ENCODE results near the gene CRYBG2. TPM values are rescaled to one million over a fixed set of nuclear protein-coding genes. Genes with fewer than 3 reads are reported as not detected.

CRYBG2 gene
- total RNA-seq, 2 experiments from 2014 or later, result 2.2 to 2.6 TPM

DNA sequence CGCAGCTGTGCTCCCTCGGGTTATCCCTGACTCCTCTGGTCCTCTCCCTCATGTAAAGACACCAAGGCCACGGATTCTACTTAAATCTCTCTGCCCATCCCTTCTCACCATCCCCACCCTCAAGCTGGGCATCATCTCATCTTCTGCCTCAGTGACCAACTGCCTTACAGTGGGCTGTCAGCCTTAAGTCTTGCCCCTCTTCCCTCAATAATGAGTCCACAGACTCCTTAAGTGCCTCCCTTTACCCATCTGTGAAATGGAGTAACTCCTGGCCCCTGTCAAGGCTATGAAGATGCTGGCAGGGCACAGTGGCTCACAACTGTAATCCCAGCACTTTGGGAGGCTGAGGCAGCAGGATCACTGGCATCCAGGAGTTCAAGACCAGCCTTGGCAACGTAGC is 62.0 kb downstream of the CRYBG2 start:
- H3K36me3 Mint-ChIP-seq (ENCODE audit: low read depth), result peaks cover 31% of the 10 kb centered on the region
- ChIA-PET CTCF (interaction anchor here (2.2 to 21.4 kb wide), 2 partner anchors 17 to 31 kb away, joined by 9 to 442 read pairs; partner anchors contain the start of gene CD52), POLR2A (interaction anchor here (0.5 kb wide), 1 partner anchor 12 kb away, joined by 3 read pairs; the partner anchor contains the start of gene SH3BGRL3)
- H3K27ac Mint-ChIP-seq, result peak overlapping the region; percentile 94
- H3K4me3 Mint-ChIP-seq, result no peak overlapping the region
- DNase-seq, result no peak
- no peaks in the 10 kb centered on the region for H3K9me3 Mint-ChIP-seq
- no peaks in the 10 kb centered on the region for H3K27me3 Mint-ChIP-seq
- peaks cover 52% of the 10 kb centered on the region for H3K4me1 Mint-ChIP-seq

DNA sequence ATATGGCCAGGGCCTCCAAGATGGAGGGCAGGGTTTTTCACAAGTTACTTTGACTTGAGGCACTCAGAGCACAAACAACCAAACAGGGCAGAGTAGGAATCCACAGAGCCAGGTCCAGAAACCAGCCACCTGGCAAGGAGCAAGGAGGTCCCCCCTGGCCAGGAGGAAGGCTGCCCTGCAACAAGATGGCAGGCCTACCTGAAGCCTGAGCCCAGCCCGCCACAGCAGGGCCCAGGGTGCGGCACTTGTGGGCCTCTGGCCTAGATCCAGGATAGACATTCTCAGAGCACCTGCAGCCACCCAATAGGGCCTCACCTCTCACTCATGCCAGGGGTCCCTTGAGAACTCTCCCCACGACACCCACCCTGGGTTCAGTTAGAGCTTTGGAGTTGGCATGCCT is 62.5 kb downstream of the CRYBG2 start:
- H3K27ac Mint-ChIP-seq, result peak overlapping the region; percentile 94
- H3K9me3 Mint-ChIP-seq, result no peaks in the 10 kb centered on the region
- CTCF ChIA-PET, result interaction anchor here (2.2 to 21.4 kb wide), 2 partner anchors 17 to 32 kb away, joined by 9 to 442 read pairs; partner anchors contain the start of gene CD52
- POLR2A ChIA-PET, result no interaction called here
- no peaks in the 10 kb centered on the region for H3K27me3 Mint-ChIP-seq
- no peak for DNase-seq
- peaks cover 31% of the 10 kb centered on the region for H3K36me3 Mint-ChIP-seq (ENCODE audit: low read depth)
- H3K4me3 Mint-ChIP-seq, result no peak overlapping the region
- peaks cover 57% of the 10 kb centered on the region for H3K4me1 Mint-ChIP-seq

DNA sequence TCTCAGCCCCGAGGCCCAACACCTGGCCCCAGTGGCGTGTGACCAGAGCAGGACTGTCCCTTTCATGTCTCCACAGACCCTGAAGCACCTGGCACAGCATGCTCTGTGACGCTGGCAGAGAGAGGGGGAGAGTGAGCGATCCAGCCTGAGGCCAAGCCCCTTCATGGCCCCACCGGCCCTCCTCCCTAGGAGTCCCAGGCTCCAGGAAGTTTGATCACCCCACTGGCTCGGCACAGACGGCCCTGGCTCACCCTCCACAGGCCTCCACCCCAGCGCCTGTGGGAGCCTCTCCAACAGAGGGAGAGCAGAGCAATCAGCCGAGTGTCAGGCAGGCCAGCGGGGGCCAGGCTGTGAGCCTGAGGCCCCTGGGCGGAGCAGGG is 63.1 kb downstream of the CRYBG2 start:
- DNase-seq, result no peak
- ChIA-PET POLR2A (no interaction called here), CTCF (interaction anchor here (2.2 to 21.4 kb wide), 4 partner anchors 8 to 32 kb away, joined by 9 to 442 read pairs (median 72); partner anchors contain the start of genes CD52 and UBXN11)
- Mint-ChIP-seq H3K27me3 (no peaks in the 10 kb centered on the region), H3K36me3 (ENCODE audit: low read depth) (peaks cover 27% of the 10 kb centered on the region), H3K4me1 (peaks cover 63% of the 10 kb centered on the region), H3K9me3 (no peaks in the 10 kb centered on the region), H3K4me3 (no peak overlapping the region), H3K27ac (peak overlapping the region; percentile 94)

DNA sequence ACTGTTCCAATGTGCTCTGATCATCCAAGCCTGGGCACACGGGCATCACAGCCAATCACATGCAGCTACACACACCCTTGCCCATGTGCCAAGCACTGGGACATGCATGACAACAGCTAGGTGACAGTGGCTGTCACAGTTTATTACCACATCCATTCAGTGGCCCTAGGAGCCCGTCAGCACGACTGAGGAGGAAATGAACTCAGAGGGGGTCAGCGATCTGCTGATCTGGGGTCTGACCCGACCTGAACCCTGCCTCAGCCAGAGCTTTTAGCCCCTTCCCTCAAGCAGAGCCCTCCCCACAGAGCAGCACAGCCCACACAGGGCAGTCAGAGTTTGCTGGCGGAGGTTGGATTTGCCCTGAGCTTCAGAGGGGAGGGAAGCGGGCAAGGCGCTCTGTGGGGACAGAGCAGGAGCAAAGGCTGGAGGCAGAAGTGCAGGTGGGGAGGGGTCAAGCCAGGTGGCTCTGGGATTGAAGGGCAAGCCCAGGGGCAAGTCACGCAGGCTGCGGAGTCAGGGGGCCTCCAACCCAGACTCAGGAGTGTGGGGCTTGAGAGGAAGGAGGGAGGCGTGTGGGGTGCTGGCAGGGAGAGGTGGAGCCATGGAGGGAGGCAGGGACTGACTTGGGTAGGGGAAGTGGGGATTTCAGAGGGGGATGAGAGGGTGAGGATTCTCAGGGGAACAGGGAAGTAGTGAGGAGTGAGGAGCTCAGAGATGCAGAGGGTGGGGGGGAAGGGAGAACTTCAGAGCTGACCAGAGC is 63.6 kb downstream of the CRYBG2 start:
- peak; percentile 23 for DNase-seq
- Mint-ChIP-seq H3K4me3 (peak overlapping the region; percentile 56), H3K4me1 (peaks cover 68% of the 10 kb centered on the region), H3K27ac (peak overlapping the region; percentile 94), H3K36me3 (ENCODE audit: low read depth) (peaks cover 25% of the 10 kb centered on the region), H3K9me3 (no peaks in the 10 kb centered on the region), H3K27me3 (no peaks in the 10 kb centered on the region)
- ChIA-PET POLR2A (interaction anchor here (0.6 kb wide), 1 partner anchor 9 kb away, joined by 3 read pairs; no protein-coding TSS in a partner anchor), CTCF (interaction anchor here (1.1 to 21.4 kb wide), 6 partner anchors 8 to 120 kb away, joined by 3 to 442 read pairs (median 38); partner anchors contain the start of genes CD52, CEP85, UBXN11 and ZNF593)

DNA sequence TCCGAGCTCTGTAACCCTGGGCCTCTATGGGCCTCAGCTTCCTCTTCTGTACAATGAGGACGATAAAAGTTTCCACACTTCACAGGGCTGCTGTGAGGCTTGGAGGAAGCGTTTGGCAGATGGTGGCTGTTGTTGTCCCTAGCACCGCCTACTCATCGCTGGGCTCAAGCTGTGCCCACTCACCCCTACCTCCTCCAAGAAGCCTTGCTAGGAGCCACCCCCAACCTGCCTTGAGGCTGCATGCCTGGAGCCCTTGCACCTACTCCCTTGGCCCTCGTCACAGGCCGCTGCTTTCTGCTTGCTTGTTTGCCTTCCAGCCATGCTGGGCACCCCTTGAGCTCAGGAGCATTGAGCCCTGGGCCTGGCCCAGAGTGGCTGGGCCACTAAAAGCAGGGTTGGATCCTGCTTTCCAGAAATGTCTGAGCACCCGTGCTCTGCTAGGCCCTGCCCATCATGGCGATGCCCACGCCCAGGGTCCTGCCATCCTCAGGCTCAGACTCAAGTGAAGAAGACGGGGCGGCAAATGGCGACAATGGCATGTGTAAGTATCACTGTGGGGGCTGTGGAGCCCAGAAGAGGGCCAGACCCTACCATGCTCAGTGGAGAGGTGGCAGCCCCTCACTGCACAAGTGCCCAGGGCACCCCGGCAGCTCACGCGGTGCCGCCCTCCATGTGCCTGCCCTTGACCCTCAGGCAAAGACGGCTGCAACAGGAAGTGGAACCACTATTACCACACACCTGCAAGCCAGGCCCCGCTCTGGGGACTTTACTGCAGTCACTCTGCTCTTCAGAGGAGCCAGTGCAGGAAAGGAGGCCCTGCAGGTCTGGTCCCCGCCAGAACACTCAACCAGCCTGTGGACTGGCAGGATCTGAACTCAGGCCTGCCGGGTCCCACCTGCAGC is 64.5 kb downstream of the CRYBG2 start:
- Mint-ChIP-seq H3K9me3 (no peaks in the 10 kb centered on the region), H3K36me3 (ENCODE audit: low read depth) (peaks cover 31% of the 10 kb centered on the region), H3K4me3 (peak overlapping the region; percentile 56), H3K27me3 (no peaks in the 10 kb centered on the region), H3K4me1 (peaks cover 77% of the 10 kb centered on the region), H3K27ac (peak overlapping the region; percentile 94)
- ChIA-PET POLR2A (interaction anchor here (0.6 to 1.7 kb wide), 6 partner anchors 10 to 1787 kb away, joined by 3 to 9 read pairs (median 4); partner anchors contain the start of genes CD52, RCAN3 and UBXN11), CTCF (interaction anchor here (0.6 to 21.4 kb wide), 15 partner anchors 9 to 128 kb away, joined by 3 to 442 read pairs (median 6); partner anchors contain the start of genes CD52, CEP85, CRYBG2 and UBXN11)
- DNase-seq, result peak; percentile 58

DNA sequence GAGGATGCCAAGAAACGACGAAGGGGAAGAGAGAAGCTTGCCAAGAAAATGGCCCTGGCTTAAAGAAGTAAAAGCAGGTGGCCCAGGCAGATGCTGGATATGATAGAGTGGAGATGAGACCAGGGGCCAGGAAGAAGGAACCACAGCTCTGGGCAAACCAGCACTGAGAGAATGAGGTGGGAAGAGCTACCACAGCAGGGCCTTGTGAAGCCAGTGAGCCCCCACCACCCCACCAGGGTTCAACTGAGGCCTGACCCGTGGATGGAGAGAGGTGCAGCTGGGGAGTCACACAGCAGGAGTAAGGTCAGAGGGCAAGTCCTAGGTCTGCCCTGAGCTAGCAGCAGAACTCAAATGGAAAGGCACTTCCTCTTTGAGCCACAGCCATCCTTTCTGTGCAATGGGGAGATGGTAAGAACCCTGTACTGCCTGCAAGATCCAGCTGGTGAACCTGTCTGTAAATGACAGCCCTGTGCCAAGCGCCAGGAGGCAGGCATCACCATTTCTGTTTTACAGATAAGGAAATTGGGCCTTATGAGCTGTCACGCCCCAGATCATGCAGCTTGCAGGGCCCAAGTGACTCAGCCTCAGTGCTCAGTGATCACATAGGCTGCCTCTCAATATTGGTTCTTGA is 65.5 kb downstream of the CRYBG2 start:
- ChIA-PET POLR2A (interaction anchor here (0.7 to 1.7 kb wide), 5 partner anchors 19 to 1786 kb away, joined by 3 to 9 read pairs (median 4); partner anchors contain the start of genes CD52, RCAN3 and UBXN11), CTCF (interaction anchor here (0.6 to 21.4 kb wide), 16 partner anchors 10 to 129 kb away, joined by 3 to 442 read pairs (median 5); partner anchors contain the start of genes CD52, CEP85, CRYBG2 and UBXN11)
- Mint-ChIP-seq H3K9me3 (no peaks in the 10 kb centered on the region), H3K27ac (peak overlapping the region; percentile 94), H3K4me3 (peak overlapping the region; percentile 58), H3K36me3 (ENCODE audit: low read depth) (peaks cover 36% of the 10 kb centered on the region), H3K4me1 (peaks cover 87% of the 10 kb centered on the region), H3K27me3 (no peaks in the 10 kb centered on the region)
- DNase-seq, result peak; percentile 78

DNA sequence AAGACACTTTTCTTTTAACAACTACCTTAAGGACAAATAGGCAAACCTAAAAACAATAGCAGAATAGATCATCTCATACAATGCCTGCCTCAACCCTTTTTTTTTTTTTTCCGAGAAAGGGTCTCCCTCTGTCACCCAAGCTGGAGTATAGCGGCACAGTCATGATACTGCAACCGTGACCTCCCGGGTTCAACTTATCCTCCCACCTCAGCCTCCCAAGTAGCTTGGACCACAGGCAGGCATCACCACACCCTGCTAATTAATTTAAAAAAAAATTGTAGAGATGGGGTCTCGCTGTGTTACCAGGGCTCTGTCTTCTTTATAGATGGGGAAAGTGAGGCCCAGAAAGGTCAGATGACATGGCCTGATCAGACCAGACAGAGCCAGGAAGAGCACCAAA is 66.1 kb downstream of the CRYBG2 start:
- no peaks in the 10 kb centered on the region for H3K9me3 Mint-ChIP-seq
- CTCF ChIA-PET, result interaction anchor here (0.7 to 21.4 kb wide), 12 partner anchors 11 to 130 kb away, joined by 3 to 442 read pairs (median 8); partner anchors contain the start of genes CD52, CEP85, UBXN11 and ZNF593
- peak overlapping the region; percentile 58 for H3K4me3 Mint-ChIP-seq
- no peaks in the 10 kb centered on the region for H3K27me3 Mint-ChIP-seq
- peaks cover 93% of the 10 kb centered on the region for H3K4me1 Mint-ChIP-seq
- peak overlapping the region; percentile 94 for H3K27ac Mint-ChIP-seq
- H3K36me3 Mint-ChIP-seq (ENCODE audit: low read depth), result peaks cover 39% of the 10 kb centered on the region
- POLR2A ChIA-PET, result interaction anchor here (0.9 to 1.7 kb wide), 3 partner anchors 10 to 27 kb away, joined by 3 to 9 read pairs (median 4); partner anchors contain the start of gene UBXN11
- no peak for DNase-seq

DNA sequence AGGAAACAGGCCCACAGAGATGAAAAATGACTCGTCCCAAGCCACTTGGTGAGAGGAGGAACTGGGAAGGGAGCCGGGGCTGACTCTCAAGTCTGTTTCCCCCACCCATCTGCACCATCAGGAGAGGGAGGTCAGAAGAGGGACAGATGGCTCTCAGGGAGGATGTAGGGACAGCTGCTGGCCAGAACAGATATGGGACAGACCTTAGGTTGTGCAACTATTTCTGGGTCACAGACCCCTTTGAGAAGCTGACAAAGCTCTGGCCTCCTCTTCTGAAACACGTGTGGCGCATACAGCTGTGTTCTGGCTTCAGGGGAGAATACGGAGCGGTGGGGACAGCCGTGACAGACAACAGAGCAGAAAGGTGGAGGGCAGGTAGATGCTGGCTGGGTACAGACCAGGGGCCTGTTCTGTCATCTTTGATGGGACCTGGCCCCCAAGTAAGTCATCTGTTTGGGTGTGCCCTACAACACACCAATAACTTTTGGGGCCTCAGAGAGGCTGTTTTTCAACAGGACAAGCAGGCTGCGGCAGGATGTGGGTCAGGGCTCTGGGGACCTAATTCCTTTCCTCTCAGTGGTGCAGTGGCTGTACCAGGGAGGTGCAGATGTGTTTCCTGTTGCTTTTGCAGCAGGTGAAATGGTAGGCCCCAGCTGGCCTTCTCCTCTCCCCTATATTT is 66.8 kb downstream of the CRYBG2 start:
- Mint-ChIP-seq H3K36me3 (ENCODE audit: low read depth) (peaks cover 45% of the 10 kb centered on the region), H3K4me3 (peak overlapping the region; percentile 58), H3K4me1 (peaks cover 100% of the 10 kb centered on the region), H3K27me3 (no peaks in the 10 kb centered on the region), H3K9me3 (no peaks in the 10 kb centered on the region), H3K27ac (peak overlapping the region; percentile 94)
- CTCF ChIA-PET, result interaction anchor here (0.7 to 21.4 kb wide), 14 partner anchors 11 to 104 kb away, joined by 3 to 442 read pairs (median 8); partner anchors contain the start of genes CD52, CEP85 and UBXN11
- POLR2A ChIA-PET, result interaction anchor here (0.9 to 1.5 kb wide), 2 partner anchors 9 to 21 kb away, joined by 3 to 6 read pairs; no protein-coding TSS in a partner anchor
- peak; percentile 91 for DNase-seq

DNA sequence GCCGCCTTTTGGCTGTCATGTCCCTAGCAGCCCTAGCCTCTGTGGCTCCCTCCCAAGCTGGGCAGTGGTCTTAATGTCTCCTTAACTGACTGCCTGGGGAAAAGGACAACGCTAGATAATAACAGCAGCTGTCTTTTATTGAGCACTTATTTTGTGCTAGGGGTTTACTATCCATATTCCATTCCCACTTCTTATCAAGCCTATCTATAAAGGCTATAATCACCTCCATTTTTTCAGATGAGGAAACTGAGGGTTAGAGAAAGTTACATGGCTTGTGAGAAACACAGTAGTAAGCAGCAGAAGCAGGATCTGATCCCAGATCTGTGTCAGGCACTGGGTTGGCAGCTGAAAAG is 67.9 kb downstream of the CRYBG2 start:
- no peak overlapping the region for H3K4me3 Mint-ChIP-seq
- POLR2A ChIA-PET, result interaction anchor here (0.8 to 2.1 kb wide), 3 partner anchors 22 to 78 kb away, joined by 3 to 12 read pairs (median 6); partner anchors contain the start of gene CD52

DNA sequence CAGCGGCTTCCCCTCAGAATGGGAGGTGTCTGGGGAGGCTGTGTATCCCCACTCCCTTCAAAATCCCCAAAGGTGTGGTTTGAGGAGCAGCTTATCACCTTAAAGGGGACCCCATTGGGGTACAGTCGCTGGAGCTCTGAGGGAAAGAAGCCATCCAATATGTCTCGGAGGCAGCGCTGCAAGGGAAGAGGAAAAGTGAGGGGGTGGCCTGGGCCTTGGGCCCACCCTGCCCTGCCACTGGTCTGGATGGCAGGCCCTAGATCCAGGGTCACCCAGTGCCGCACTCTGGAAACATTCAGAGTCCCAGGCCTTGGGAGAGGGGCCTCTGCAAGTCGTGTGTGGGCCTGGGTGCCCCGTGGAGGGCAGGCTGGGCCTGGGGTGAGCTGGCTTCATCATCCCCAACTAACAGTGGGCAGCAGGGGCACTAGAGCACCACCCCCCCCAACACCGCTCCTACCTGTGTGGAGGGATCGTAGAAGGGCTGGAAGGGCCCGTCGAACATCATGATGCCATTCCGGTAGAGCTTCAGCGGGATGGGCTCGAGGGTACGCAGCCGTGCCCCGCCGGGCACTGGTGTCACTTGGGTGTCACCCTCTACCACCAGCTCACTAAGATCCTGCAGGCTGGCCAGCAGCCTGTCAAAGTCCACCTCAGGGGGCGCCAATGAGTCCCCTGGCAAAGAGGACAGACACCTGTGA is 68.4 kb downstream of the CRYBG2 start:
- peak; percentile 40 for DNase-seq
- CTCF ChIA-PET, result interaction anchor here (0.6 to 21.4 kb wide), 26 partner anchors 9 to 242 kb away, joined by 3 to 442 read pairs (median 7); partner anchors contain the start of genes CD52, CEP85, LIN28A and UBXN11
- POLR2A ChIA-PET, result interaction anchor here (0.6 to 2.1 kb wide), 4 partner anchors 22 to 465 kb away, joined by 3 to 12 read pairs (median 8); partner anchors contain the start of gene CD52
- Mint-ChIP-seq H3K4me1 (peaks cover 96% of the 10 kb centered on the region), H3K9me3 (no peaks in the 10 kb centered on the region), H3K27ac (peak overlapping the region; percentile 97), H3K27me3 (no peaks in the 10 kb centered on the region), H3K36me3 (ENCODE audit: low read depth) (peaks cover 54% of the 10 kb centered on the region), H3K4me3 (peak overlapping the region; percentile 73)

More for the DNA sequence above, 67.9 kb downstream of the CRYBG2 start:
- no peak for DNase-seq
- peak overlapping the region; percentile 94 for H3K27ac Mint-ChIP-seq
- CTCF ChIA-PET, result interaction anchor here (0.6 to 21.4 kb wide), 21 partner anchors 8 to 242 kb away, joined by 3 to 442 read pairs (median 8); partner anchors contain the start of genes CD52, CEP85 and UBXN11
- H3K9me3 Mint-ChIP-seq, result no peaks in the 10 kb centered on the region
- peaks cover 99% of the 10 kb centered on the region for H3K4me1 Mint-ChIP-seq
- no peaks in the 10 kb centered on the region for H3K27me3 Mint-ChIP-seq
- H3K36me3 Mint-ChIP-seq (ENCODE audit: low read depth), result peaks cover 49% of the 10 kb centered on the region

Data from activated CD4-positive, alpha-beta T cell treated with anti-CD3 and anti-CD28 coated beads, Interleukin-2, amount 10 ng/mL, durations not matched to agents 7 days and 5 days (primary cell).